Caco-2 (cell line): ENCODE measurements around the gene LRBA. TPM values are rescaled to one million over a fixed set of nuclear protein-coding genes. Genes with fewer than 3 reads are reported as not detected.

ENCODE experiments used
- BruUV-seq: library from RNA; stranded (reverse); fragments of 400-500 nt; replicated peaks from 2 replicates; lab custom pipeline; 2021; lab: Mats Ljungman, UMichigan
- CTCF ChIA-PET: fragments of 300-600 bp; sonication (Branson Sonifier 250); formaldehyde crosslinking; loops from one replicate; lab custom pipeline; 2022; ENCODE audit warnings: antibody characterized with exemption; lab: Charles Lee
- POLR2A ChIA-PET: fragments of 300-600 bp; sonication (Branson Sonifier 250); formaldehyde crosslinking; loops from one replicate; lab custom pipeline; 2022; ENCODE audit warnings: antibody characterized with exemption; lab: Charles Lee
- DNase-seq, 2 experiments: peaks; one replicate each; pipeline versions ENCODE4 v3.0.0 to v3.0.0-alpha.2; 2020 to 2022
- H3K27me3 ChIP-seq: replicated peaks from 2 replicates; pipeline ENCODE4 v1.6.0; 2011; ENCODE audit warnings: low read length; ENCODE audit not compliant: control insufficient read depth, insufficient read depth
- H3K36me3 ChIP-seq: 2 replicates; pipeline ENCODE4 v1.5.1; 2011; ENCODE audit warnings: low read length; ENCODE audit not compliant: control insufficient read depth, insufficient read depth
- H3K4me1 ChIP-seq: fragments of 250-450 bp; sonication (Bioruptor Pico); 2 replicates; pipeline ENCODE4 v1.5.1; 2020; ENCODE audit warnings: mild to moderate bottlenecking
- H3K4me3 ChIP-seq: 2 replicates; pipeline ENCODE4 v1.5.1; 2011; ENCODE audit warnings: low read depth, mild to moderate bottlenecking, control low read depth, low read length
- H3K9me3 ChIP-seq: fragments of 250-450 bp; sonication (Bioruptor Pico); 2 replicates; pipeline ENCODE4 v1.5.1; 2020; ENCODE audit warnings: mild to moderate bottlenecking, moderate library complexity
- H3K27ac Mint-ChIP-seq: one replicate; pipeline ENCODE4 v1.8.0; 2022; ENCODE audit warnings: mixed read lengths; ENCODE audit not compliant: unreplicated experiment
- H3K27me3 Mint-ChIP-seq: one replicate; pipeline ENCODE4 v1.8.0; 2022; ENCODE audit warnings: mixed read lengths; ENCODE audit not compliant: insufficient read depth, unreplicated experiment
- H3K36me3 Mint-ChIP-seq: one replicate; pipeline ENCODE4 v1.8.0; 2022; ENCODE audit warnings: mild to moderate bottlenecking, mixed read lengths; ENCODE audit not compliant: insufficient read depth, unreplicated experiment
- H3K4me1 Mint-ChIP-seq: one replicate; pipeline ENCODE4 v1.8.0; 2022; ENCODE audit warnings: low read depth, mixed read lengths; ENCODE audit not compliant: unreplicated experiment
- H3K4me3 Mint-ChIP-seq: one replicate; pipeline ENCODE4 v1.8.0; 2022; ENCODE audit warnings: mild to moderate bottlenecking, moderate library complexity, mixed read lengths; ENCODE audit not compliant: unreplicated experiment
- H3K9me3 Mint-ChIP-seq: one replicate; pipeline ENCODE4 v1.8.0; 2022; ENCODE audit warnings: mixed read lengths; ENCODE audit not compliant: unreplicated experiment
- intact Hi-C: fragments of 100-400 bp; cut with micrococcal nuclease; formaldehyde crosslinking; loops from one replicate; pipeline ENCODE4 v1.10.0; 2022; ENCODE audit not compliant: unreplicated experiment
- total RNA-seq: library from RNA; stranded (reverse); gene quantifications from 2 replicates; pipeline ENCODE4 v1.2.3, GENCODE V29; 2022
- TF ChIP-seq, protein P1 (sequence below), 2 experiments: fragments of 200-600 bp in 1 of 2; IDR thresholded peaks; 1 replicate in 1 of 2; 2 replicates in 1 of 2; pipeline versions ENCODE4 v1.5.1 to v1.8.0; 2011 to 2022; ENCODE audit warnings: antibody characterized with exemption in 1 of 2, control low read depth in 1 of 2, inconsistent platforms in 1 of 2, low read depth in 1 of 2, low read length in 1 of 2, mild to moderate bottlenecking in 1 of 2, moderate library complexity in 1 of 2; ENCODE audit not compliant: insufficient read depth in 1 of 2, severe bottlenecking in 1 of 2, unreplicated experiment in 1 of 2

LRBA gene
- total RNA-seq, 1 experiment from 2014 or later = 53.2 TPM

DNA sequence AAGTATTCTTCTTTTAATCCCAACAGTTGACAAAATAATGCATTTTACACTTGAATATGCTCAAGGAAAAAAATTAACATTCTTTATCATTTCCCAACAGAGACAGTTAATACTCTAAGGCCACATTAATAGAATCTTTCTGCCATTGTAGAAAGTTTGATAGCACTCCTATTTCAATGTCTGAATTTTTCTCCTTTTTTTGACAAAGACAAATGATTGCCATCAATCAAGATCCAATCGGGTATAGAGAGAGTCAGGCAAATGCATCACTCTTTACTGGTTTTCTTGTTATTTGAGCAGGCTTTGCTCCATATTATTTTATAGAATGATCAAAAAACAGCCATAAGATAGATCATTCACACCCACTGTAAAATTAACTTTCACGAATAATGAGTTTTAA lies 387.0 kb downstream of the LRBA start:
- Mint-ChIP-seq H3K9me3 (peaks cover 10% of the 10 kb centered on the region), H3K4me3 (no peak overlapping the region), H3K27ac (no peak overlapping the region), H3K36me3 (no peaks in the 10 kb centered on the region), H3K4me1 (no peaks in the 10 kb centered on the region), H3K27me3 (no peaks in the 10 kb centered on the region)
- no peak overlapping the region for H3K4me3 ChIP-seq
- CTCF ChIA-PET = no interaction called here
- no TSS peak for BruUV-seq
- no peak for DNase-seq
- no peaks in the 10 kb centered on the region for H3K9me3 ChIP-seq
- no peaks in the 10 kb centered on the region; the same call in 1 of the 2 replicates for H3K27me3 ChIP-seq
- H3K4me1 ChIP-seq = no peaks in the 10 kb centered on the region
- POLR2A ChIA-PET = no interaction called here
- intact Hi-C loops = no loop called here
- TF ChIP-seq, protein P1, sequence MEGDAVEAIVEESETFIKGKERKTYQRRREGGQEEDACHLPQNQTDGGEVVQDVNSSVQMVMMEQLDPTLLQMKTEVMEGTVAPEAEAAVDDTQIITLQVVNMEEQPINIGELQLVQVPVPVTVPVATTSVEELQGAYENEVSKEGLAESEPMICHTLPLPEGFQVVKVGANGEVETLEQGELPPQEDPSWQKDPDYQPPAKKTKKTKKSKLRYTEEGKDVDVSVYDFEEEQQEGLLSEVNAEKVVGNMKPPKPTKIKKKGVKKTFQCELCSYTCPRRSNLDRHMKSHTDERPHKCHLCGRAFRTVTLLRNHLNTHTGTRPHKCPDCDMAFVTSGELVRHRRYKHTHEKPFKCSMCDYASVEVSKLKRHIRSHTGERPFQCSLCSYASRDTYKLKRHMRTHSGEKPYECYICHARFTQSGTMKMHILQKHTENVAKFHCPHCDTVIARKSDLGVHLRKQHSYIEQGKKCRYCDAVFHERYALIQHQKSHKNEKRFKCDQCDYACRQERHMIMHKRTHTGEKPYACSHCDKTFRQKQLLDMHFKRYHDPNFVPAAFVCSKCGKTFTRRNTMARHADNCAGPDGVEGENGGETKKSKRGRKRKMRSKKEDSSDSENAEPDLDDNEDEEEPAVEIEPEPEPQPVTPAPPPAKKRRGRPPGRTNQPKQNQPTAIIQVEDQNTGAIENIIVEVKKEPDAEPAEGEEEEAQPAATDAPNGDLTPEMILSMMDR (IDR thresholded peaks at IDR 0.05; ENCODE audit: insufficient read depth in 1 of 2, low read depth in 1 of 2, low read length in 1 of 2, severe bottlenecking in 1 of 2, unreplicated experiment in 1 of 2) = no peak
- H3K36me3 ChIP-seq = no peaks in the 10 kb centered on the region

- Histone ChIP-seq H3K36me3 (no peaks in the 10 kb centered on the region), H3K9me3 (no peaks in the 10 kb centered on the region), H3K27me3 (no peaks in the 10 kb centered on the region; the same call in 1 of the 2 replicates), H3K4me3 (no peak overlapping the region), H3K4me1 (no peaks in the 10 kb centered on the region)
- POLR2A ChIA-PET = no interaction called here
- intact Hi-C loops = no loop called here
- TF ChIP-seq, protein P1 (IDR thresholded peaks at IDR 0.05; ENCODE audit: insufficient read depth in 1 of 2, low read depth in 1 of 2, low read length in 1 of 2, severe bottlenecking in 1 of 2, unreplicated experiment in 1 of 2) = no peak
- no peak for DNase-seq
- Mint-ChIP-seq H3K4me3 (no peak overlapping the region), H3K27me3 (no peaks in the 10 kb centered on the region), H3K27ac (no peak overlapping the region), H3K9me3 (no peaks in the 10 kb centered on the region), H3K36me3 (no peaks in the 10 kb centered on the region), H3K4me1 (no peaks in the 10 kb centered on the region)
- no TSS peak for BruUV-seq
- CTCF ChIA-PET = no interaction called here
Observed at GRCh38 chr4:150625033-150625432, 390.1 kb downstream of the LRBA start.

GRCh38 chr4:150624055-150624454 lies 391.0 kb downstream of the LRBA start:
- no peak for DNase-seq
- TF ChIP-seq, protein P1 (IDR thresholded peaks at IDR 0.05; ENCODE audit: insufficient read depth in 1 of 2, low read depth in 1 of 2, low read length in 1 of 2, severe bottlenecking in 1 of 2, unreplicated experiment in 1 of 2) = no peak
- no peaks in the 10 kb centered on the region for H3K4me1 Mint-ChIP-seq
- Histone ChIP-seq H3K27me3 (no peaks in the 10 kb centered on the region), H3K9me3 (no peaks in the 10 kb centered on the region), H3K4me3 (no peak overlapping the region), H3K4me1 (no peaks in the 10 kb centered on the region), H3K36me3 (no peaks in the 10 kb centered on the region)
- H3K9me3 Mint-ChIP-seq = no peaks in the 10 kb centered on the region
- CTCF ChIA-PET = no interaction called here
- no peaks in the 10 kb centered on the region for H3K36me3 Mint-ChIP-seq
- H3K27ac Mint-ChIP-seq = no peak overlapping the region
- POLR2A ChIA-PET = no interaction called here
- H3K27me3 Mint-ChIP-seq = no peaks in the 10 kb centered on the region
- BruUV-seq = no TSS peak
- intact Hi-C loops = no loop called here
- H3K4me3 Mint-ChIP-seq = no peak overlapping the region
